Neural cell (in vitro differentiated cells): ENCODE data around the gene NTRK2. TPM values are rescaled to one million over a fixed set of nuclear protein-coding genes. Genes with fewer than 3 reads are reported as not detected.

Experiments used
- H2AFZ ChIP-seq: fragments of 200-600, 300-800 bp; sonication (generic), shearing (Covaris generic); 2 replicates; pipeline ENCODE4 v1.6.0; 2014; ENCODE audit warnings: low read depth, mild to moderate bottlenecking, antibody characterized with exemption, low read length, moderate library complexity
- H3F3A ChIP-seq: fragments of 200-600 bp; shearing (Covaris generic); 2 replicates; pipeline ENCODE4 v1.6.1; 2016; ENCODE audit warnings: mild to moderate bottlenecking, moderate library complexity, mixed read lengths, antibody characterized with exemption, low read length; ENCODE audit not compliant: insufficient read depth, poor library complexity, severe bottlenecking
- H3K27ac ChIP-seq: fragments of 200-600, 300-800 bp; sonication (generic), shearing (Covaris generic); 2 replicates; pipeline ENCODE4 v1.5.1; 2014; ENCODE audit warnings: mild to moderate bottlenecking, low read length, moderate library complexity
- H3K27me3 ChIP-seq: fragments of 300-800, 200-600 bp; sonication (generic), shearing (Covaris generic); 2 replicates; pipeline ENCODE4 v1.6.0; 2014; ENCODE audit warnings: mild to moderate bottlenecking, low read depth, low read length, moderate library complexity; ENCODE audit not compliant: insufficient read depth
- H3K36me3 ChIP-seq: fragments of 300-800, 200-600 bp; sonication (generic), shearing (Covaris generic); 2 replicates; pipeline ENCODE4 v1.5.1; 2014; ENCODE audit warnings: mild to moderate bottlenecking, antibody characterized with exemption, low read length, moderate library complexity; ENCODE audit not compliant: insufficient read depth
- H3K4me2 ChIP-seq: fragments of 300-800, 200-600 bp; sonication (generic), shearing (Covaris generic); 2 replicates; pipeline ENCODE4 v1.6.0; 2014; ENCODE audit warnings: mild to moderate bottlenecking, low read length
- H3K4me3 ChIP-seq: fragments of 300-800, 200-600 bp; sonication (generic), shearing (Covaris generic); 2 replicates; pipeline ENCODE4 v1.5.1; 2014; ENCODE audit warnings: mild to moderate bottlenecking, low read length, moderate library complexity
- H3K79me2 ChIP-seq: fragments of 200-600 bp; shearing (Covaris generic); replicated peaks from 2 replicates; pipeline ENCODE4 v1.6.0; 2014; ENCODE audit warnings: mild to moderate bottlenecking, low read length, moderate library complexity; ENCODE audit not compliant: insufficient read depth
- H3K9ac ChIP-seq: fragments of 300-800, 200-600 bp; sonication (generic), shearing (Covaris generic); 2 replicates; pipeline ENCODE4 v1.6.1; 2016; ENCODE audit warnings: mild to moderate bottlenecking, low read length, mixed read lengths
- H3K9me2 ChIP-seq: fragments of 200-600 bp; shearing (Covaris generic); 2 replicates; pipeline ENCODE4 v1.6.1; 2016; ENCODE audit warnings: mild to moderate bottlenecking, low read length, mixed read lengths; ENCODE audit not compliant: insufficient read depth
- H3K9me3 ChIP-seq: fragments of 200-600, 300-800 bp; sonication (generic), shearing (Covaris generic); 2 replicates; pipeline ENCODE4 v1.6.1; 2016; ENCODE audit warnings: mild to moderate bottlenecking, mixed run types, low read length, moderate library complexity, mixed read lengths
- H4K20me1 ChIP-seq: fragments of 200-600 bp; shearing (Covaris generic); 2 replicates; pipeline ENCODE4 v1.6.1; 2016; ENCODE audit warnings: mild to moderate bottlenecking, mixed run types; ENCODE audit not compliant: insufficient read depth
- EP300 ChIP-seq: fragments of 450-650 bp; conservative IDR thresholded peaks from 2 replicates; pipeline ENCODE4 v1.6.1; 2014; ENCODE audit warnings: antibody characterized with exemption, mild to moderate bottlenecking, moderate library complexity; ENCODE audit not compliant: poor library complexity, severe bottlenecking
- EZH2 ChIP-seq: fragments of 200-600, 300-800 bp; shearing (Covaris generic), sonication (generic); IDR thresholded peaks from 2 replicates; pipeline ENCODE4 v1.6.1; 2014; ENCODE audit warnings: antibody characterized with exemption, low read length, borderline replicate concordance, mild to moderate bottlenecking; ENCODE audit not compliant: insufficient read depth, poor library complexity, severe bottlenecking
- MXI1 ChIP-seq: fragments of 450-650 bp; conservative IDR thresholded peaks from 2 replicates; pipeline ENCODE4 v1.6.1; 2014; ENCODE audit warnings: antibody characterized with exemption, mild to moderate bottlenecking; ENCODE audit not compliant: poor library complexity, severe bottlenecking
- POLR2AphosphoS5 ChIP-seq: IDR thresholded peaks from 2 replicates; pipeline ENCODE4 v1.6.1; 2012
- RAD21 ChIP-seq: fragments of 450-650 bp; conservative IDR thresholded peaks from 2 replicates; pipeline ENCODE4 v1.6.1; 2014; ENCODE audit warnings: antibody characterized with exemption, mild to moderate bottlenecking, moderate library complexity
- SMC3 ChIP-seq: fragments of 450-650 bp; conservative IDR thresholded peaks from 2 replicates; pipeline ENCODE4 v1.6.1; 2014; ENCODE audit warnings: antibody characterized with exemption, mild to moderate bottlenecking, moderate library complexity; ENCODE audit not compliant: poor library complexity
- TAF1 ChIP-seq: IDR thresholded peaks from 2 replicates; pipeline ENCODE4 v1.6.1; 2012; ENCODE audit warnings: low read depth
- polyA minus RNA-seq: library from RNA; depleted of rRNA, polyadenylated mRNA; stranded (reverse); fragments of >200 nt; gene quantifications from 2 replicates; pipeline ENCODE4 v1.2.3, GENCODE V29; 2014
- polyA plus RNA-seq: library from polyadenylated mRNA; depleted of rRNA; stranded (reverse); fragments of >200 nt; gene quantifications from 2 replicates; pipeline ENCODE4 v1.2.3, GENCODE V29; 2014
- TF ChIP-seq, protein P1 (sequence below): fragments of 450-650 bp; IDR thresholded peaks from 2 replicates; pipeline ENCODE4 v1.5.1; 2014; ENCODE audit warnings: antibody characterized with exemption, mild to moderate bottlenecking, moderate library complexity; ENCODE audit not compliant: poor library complexity, severe bottlenecking
- TF ChIP-seq, protein P2 (sequence below): IDR thresholded peaks from 2 replicates; pipeline ENCODE4 v1.6.1; 2012; ENCODE audit warnings: borderline replicate concordance

NTRK2 gene
- polyA plus RNA-seq, result 14.2 and 15.3 TPM in 2 replicates
- 72.8 and 77.2 TPM in 2 replicates for polyA minus RNA-seq

DNA sequence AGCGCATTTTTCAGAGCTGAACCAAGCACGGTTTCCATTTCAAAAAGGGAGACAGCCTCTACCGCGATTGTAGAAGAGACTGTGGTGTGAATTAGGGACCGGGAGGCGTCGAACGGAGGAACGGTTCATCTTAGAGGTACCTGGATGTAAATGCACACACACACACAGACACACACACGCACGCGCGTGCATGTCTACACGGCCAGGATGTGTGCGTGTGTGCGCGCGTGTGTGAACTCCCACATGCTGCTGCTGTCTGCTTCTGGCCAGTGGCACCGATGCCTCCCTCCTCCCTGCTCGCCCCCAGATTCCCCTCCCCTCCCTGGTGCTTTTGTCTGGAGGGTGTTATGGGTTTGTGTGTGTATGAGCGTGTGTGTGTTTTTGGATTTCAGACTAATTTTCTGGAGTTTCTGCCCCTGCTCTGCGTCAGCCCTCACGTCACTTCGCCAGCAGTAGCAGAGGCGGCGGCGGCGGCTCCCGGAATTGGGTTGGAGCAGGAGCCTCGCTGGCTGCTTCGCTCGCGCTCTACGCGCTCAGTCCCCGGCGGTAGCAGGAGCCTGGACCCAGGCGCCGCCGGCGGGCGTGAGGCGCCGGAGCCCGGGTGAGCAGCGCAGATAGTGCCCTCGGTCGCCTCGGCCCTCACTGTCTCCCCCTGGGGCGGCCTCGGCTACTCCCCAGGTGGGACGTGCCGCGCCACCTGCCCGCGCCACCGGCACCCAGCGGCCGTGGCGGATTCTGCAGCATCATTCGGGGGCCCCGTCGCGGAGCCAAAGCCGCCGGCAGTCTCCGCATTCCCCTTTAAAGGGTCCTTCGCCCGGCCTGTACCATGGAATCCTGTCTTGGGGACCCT, at the start of gene NTRK2:
TSS of gene NTRK2 (plus strand) at position 442 of the 850 bp plus-strand sequence. CDS start 1,020 bp downstream, outside the sequence.
- H3K36me3 ChIP-seq, result no peaks in the 10 kb centered on the region
- peak within 1 kb of the TSS; percentile 68 for H3K4me2 ChIP-seq
- H3K27me3 ChIP-seq, result peaks cover 24% of the 10 kb centered on the region
- peak within 1 kb of the TSS; percentile 85 for H3K27ac ChIP-seq
- H3F3A ChIP-seq, result no peaks in the 10 kb centered on the region
- H3K9ac ChIP-seq, result peak within 1 kb of the TSS; percentile 88
- peak within 1 kb of the TSS; percentile 85 for H3K4me3 ChIP-seq
- H3K9me2 ChIP-seq, result no peaks in the 10 kb centered on the region
- TF ChIP-seq MXI1, result peak; percentile 69
- TF ChIP-seq TAF1, result peak; percentile 26
- no peak for TF ChIP-seq RAD21
- TF ChIP-seq EZH2, result no peak
- TF ChIP-seq, protein P1, sequence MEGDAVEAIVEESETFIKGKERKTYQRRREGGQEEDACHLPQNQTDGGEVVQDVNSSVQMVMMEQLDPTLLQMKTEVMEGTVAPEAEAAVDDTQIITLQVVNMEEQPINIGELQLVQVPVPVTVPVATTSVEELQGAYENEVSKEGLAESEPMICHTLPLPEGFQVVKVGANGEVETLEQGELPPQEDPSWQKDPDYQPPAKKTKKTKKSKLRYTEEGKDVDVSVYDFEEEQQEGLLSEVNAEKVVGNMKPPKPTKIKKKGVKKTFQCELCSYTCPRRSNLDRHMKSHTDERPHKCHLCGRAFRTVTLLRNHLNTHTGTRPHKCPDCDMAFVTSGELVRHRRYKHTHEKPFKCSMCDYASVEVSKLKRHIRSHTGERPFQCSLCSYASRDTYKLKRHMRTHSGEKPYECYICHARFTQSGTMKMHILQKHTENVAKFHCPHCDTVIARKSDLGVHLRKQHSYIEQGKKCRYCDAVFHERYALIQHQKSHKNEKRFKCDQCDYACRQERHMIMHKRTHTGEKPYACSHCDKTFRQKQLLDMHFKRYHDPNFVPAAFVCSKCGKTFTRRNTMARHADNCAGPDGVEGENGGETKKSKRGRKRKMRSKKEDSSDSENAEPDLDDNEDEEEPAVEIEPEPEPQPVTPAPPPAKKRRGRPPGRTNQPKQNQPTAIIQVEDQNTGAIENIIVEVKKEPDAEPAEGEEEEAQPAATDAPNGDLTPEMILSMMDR, result peak; percentile 78
- peak; percentile 75 for TF ChIP-seq POLR2AphosphoS5
- TF ChIP-seq SMC3, result peak; percentile 51
- TF ChIP-seq, protein P2, sequence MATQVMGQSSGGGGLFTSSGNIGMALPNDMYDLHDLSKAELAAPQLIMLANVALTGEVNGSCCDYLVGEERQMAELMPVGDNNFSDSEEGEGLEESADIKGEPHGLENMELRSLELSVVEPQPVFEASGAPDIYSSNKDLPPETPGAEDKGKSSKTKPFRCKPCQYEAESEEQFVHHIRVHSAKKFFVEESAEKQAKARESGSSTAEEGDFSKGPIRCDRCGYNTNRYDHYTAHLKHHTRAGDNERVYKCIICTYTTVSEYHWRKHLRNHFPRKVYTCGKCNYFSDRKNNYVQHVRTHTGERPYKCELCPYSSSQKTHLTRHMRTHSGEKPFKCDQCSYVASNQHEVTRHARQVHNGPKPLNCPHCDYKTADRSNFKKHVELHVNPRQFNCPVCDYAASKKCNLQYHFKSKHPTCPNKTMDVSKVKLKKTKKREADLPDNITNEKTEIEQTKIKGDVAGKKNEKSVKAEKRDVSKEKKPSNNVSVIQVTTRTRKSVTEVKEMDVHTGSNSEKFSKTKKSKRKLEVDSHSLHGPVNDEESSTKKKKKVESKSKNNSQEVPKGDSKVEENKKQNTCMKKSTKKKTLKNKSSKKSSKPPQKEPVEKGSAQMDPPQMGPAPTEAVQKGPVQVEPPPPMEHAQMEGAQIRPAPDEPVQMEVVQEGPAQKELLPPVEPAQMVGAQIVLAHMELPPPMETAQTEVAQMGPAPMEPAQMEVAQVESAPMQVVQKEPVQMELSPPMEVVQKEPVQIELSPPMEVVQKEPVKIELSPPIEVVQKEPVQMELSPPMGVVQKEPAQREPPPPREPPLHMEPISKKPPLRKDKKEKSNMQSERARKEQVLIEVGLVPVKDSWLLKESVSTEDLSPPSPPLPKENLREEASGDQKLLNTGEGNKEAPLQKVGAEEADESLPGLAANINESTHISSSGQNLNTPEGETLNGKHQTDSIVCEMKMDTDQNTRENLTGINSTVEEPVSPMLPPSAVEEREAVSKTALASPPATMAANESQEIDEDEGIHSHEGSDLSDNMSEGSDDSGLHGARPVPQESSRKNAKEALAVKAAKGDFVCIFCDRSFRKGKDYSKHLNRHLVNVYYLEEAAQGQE, result no peak
- TF ChIP-seq EP300, result peak; percentile 8
- no peaks in the 10 kb centered on the region for H4K20me1 ChIP-seq
- H3K79me2 ChIP-seq, result no peaks in the 10 kb centered on the region
- no peaks in the 10 kb centered on the region for H3K9me3 ChIP-seq
- peak within 1 kb of the TSS; percentile 94 for H2AFZ ChIP-seq

DNA sequence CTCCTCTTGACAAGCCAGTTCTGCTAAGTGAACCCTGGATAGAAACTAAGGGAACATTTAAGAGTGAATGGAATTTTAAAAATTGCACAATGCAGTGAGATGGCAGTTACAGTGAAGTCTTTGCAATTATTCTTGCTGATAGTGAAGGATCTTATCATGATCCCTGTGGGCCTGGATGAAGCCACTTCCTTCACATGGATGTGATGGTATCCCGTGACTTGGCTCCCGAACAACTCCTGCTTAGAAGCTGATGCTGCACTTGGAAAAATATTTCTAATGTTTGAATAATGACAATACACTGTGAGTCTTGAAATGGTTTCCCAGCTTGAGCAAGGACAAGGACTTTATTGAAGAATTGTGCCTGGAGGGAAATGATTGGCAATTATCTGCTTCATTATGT, 49.2 kb upstream of the NTRK2 start:
- Histone ChIP-seq H3F3A (no peaks in the 10 kb centered on the region), H3K79me2 (no peaks in the 10 kb centered on the region), H3K36me3 (no peaks in the 10 kb centered on the region), H3K9me3 (no peaks in the 10 kb centered on the region), H3K9me2 (no peaks in the 10 kb centered on the region), H3K4me3 (no peak overlapping the region), H3K4me2 (no peak overlapping the region), H3K27ac (no peak overlapping the region), H3K27me3 (no peaks in the 10 kb centered on the region), H4K20me1 (no peaks in the 10 kb centered on the region), H3K9ac (no peak overlapping the region), H2AFZ (no peak overlapping the region)
- TF ChIP-seq EP300 (no peak), EZH2 (no peak), RAD21 (no peak), TAF1 (no peak), POLR2AphosphoS5 (no peak), SMC3 (no peak), MXI1 (no peak)
- TF ChIP-seq, protein P2, result no peak
- TF ChIP-seq, protein P1, result no peak
